ENCODE data around the gene EIF2S1. TPM values are rescaled to one million over a fixed set of nuclear protein-coding genes. Genes with fewer than 3 reads are reported as not detected.

The EIF2S1 gene
- total RNA-seq, 1 donor from 2014 or later = 80.1 TPM

DNA sequence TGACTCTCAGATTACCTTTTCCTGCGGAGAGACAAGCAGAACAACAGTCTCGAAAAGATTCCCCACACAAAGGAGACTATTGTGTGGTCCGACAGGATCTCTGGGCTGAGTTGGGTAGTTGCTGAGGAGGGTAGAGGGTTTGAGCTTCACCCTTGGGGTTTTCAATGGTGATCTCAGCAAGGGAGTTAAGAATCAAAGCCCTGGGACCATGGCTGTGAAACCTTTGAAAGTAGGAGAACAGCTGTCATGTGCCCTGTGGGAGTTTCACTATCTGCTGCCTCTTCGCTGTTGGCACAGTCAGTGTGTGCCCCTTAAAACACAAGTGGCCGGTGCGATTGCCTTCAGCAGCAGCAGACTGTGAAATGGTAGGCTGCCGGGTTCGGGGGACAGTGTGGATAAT, 66.0 kb downstream of the EIF2S1 start:
- no peak for ATAC-seq
- no peak overlapping the region for H3K4me3 ChIP-seq
- no peaks in the 10 kb centered on the region for H3K36me3 ChIP-seq
- TF ChIP-seq, protein P1, sequence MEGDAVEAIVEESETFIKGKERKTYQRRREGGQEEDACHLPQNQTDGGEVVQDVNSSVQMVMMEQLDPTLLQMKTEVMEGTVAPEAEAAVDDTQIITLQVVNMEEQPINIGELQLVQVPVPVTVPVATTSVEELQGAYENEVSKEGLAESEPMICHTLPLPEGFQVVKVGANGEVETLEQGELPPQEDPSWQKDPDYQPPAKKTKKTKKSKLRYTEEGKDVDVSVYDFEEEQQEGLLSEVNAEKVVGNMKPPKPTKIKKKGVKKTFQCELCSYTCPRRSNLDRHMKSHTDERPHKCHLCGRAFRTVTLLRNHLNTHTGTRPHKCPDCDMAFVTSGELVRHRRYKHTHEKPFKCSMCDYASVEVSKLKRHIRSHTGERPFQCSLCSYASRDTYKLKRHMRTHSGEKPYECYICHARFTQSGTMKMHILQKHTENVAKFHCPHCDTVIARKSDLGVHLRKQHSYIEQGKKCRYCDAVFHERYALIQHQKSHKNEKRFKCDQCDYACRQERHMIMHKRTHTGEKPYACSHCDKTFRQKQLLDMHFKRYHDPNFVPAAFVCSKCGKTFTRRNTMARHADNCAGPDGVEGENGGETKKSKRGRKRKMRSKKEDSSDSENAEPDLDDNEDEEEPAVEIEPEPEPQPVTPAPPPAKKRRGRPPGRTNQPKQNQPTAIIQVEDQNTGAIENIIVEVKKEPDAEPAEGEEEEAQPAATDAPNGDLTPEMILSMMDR (IDR thresholded peaks at IDR 0.05) = no peak
- no peak for DNase-seq
- H3K9me3 ChIP-seq = no peaks in the 10 kb centered on the region
- intact Hi-C loops (cut with DNase I) = loop anchor here (5.0 kb wide), 1 partner anchor 151 kb away; no protein-coding TSS in a partner anchor
- H3K27ac ChIP-seq = no peak overlapping the region
- peaks cover 7% of the 10 kb centered on the region for H3K27me3 ChIP-seq
- H3K4me1 ChIP-seq = no peaks in the 10 kb centered on the region

DNA sequence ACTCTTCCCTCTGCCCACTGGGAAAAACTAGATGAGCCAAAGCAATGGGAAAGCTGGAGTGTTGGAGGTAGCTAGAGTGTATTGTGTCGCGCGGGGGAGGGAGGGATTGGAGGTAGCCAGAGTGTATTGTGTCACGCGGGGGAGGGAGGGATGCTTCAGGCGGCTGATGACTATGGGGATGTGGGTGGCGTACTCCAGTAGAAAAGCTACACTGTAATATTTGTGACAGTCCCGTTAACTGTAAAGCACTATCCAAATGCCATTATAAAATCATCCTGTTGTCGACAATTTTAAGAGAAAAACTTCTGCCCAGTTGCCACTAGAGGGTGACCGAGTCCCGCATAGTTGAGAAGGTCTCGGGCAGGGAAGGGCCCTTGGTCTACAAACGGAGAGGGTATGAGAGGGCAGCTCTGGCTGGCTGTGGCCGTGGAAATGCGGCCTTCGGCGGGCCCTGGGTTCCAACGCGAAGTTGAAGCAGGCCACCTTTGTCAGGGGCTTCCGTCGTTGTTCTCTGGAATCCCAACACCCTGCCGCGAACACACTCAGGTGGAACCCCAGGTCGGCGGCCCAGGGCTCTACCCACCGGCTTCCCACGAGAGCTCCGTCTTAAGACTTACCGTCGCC, 67.0 kb downstream of the EIF2S1 start:
- H3K27me3 ChIP-seq = peaks cover 7% of the 10 kb centered on the region

DNA sequence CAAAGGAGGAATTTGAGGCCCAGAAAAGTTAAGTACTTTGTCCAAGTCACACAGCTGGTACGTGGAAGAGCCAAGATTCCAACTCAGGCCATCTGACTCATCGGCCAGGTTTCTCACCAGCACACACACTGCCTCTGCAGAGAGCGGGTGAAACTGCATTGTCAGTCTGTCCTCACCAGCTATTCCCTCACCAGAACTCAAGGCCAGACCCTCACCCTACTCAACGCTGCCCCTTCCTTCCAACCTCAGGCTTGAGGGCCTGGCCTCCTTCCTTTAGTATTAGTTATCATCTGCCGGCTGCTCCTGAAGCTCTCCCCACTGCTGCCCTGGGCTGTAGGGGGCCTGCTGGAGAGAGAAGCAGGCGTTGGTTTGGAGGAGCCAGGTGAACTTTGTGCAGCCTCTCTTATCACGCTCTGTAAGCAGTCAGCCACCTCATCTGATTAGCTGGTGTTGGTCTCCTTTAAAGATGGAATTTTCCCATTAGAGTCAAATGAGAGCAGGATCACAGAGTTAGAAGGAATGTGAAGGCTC, 68.4 kb downstream of the EIF2S1 start:
- Histone ChIP-seq H3K4me1 (no peaks in the 10 kb centered on the region), H3K9me3 (no peaks in the 10 kb centered on the region), H3K4me3 (no peak overlapping the region), H3K36me3 (no peaks in the 10 kb centered on the region), H3K27ac (no peak overlapping the region), H3K27me3 (peaks cover 7% of the 10 kb centered on the region)
- ATAC-seq (peak; percentile 40), DNase-seq (no peak)
- TF ChIP-seq, protein P1 (IDR thresholded peaks at IDR 0.05) = no peak
- intact Hi-C loops (cut with DNase I) = loop anchor here (5.0 kb wide), 1 partner anchor 149 kb away; no protein-coding TSS in a partner anchor

More for the DNA sequence above, 67.0 kb downstream of the EIF2S1 start:
- H3K4me3 ChIP-seq = no peak overlapping the region
- intact Hi-C loops (cut with DNase I) = loop anchor here (5.0 kb wide), 1 partner anchor 150 kb away; no protein-coding TSS in a partner anchor
- H3K36me3 ChIP-seq = no peaks in the 10 kb centered on the region
- TF ChIP-seq, protein P1 (IDR thresholded peaks at IDR 0.05) = peak; percentile 81
- H3K27ac ChIP-seq = no peak overlapping the region
- H3K9me3 ChIP-seq = no peaks in the 10 kb centered on the region
- peak; percentile 81 for DNase-seq
- ATAC-seq = peak; percentile 90
- H3K4me1 ChIP-seq = no peaks in the 10 kb centered on the region

DNA sequence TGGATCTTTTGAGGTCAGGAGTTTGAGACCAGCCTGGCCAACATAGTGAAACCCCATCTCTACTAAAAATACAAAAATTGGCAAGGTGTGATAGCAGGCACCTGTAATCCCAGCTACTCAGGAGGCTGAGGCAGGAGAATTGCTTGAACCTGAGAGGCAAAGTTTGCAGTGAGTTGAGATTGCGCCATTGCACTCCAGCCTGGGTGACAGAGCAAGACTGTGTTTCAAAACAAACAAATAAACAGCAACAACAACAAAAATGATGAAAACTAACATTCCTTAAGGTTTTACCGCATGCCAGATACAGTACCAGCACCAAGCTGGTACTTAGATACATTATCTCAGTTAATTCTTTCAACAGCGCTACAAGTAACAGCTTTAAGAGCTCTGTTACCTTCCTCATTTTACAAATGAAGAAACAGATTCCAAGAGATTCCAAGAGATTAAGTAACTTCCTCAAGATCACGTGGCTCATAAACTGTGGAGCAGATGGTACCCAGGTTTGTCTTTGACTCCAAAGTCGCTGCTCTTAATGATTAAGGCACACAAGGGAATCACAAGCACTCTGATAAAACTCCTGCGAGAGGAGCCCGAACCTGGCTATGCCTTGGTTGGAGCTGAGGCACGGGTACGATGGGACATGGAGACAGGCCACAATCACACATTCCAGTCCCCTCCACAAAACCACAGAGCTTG, 69.5 kb downstream of the EIF2S1 start:
- Histone ChIP-seq H3K36me3 (no peaks in the 10 kb centered on the region), H3K4me1 (no peaks in the 10 kb centered on the region), H3K4me3 (no peak overlapping the region), H3K27me3 (peaks cover 7% of the 10 kb centered on the region), H3K27ac (no peak overlapping the region), H3K9me3 (no peaks in the 10 kb centered on the region)
- DNase-seq (no peak), ATAC-seq (no peak)
- TF ChIP-seq, protein P1 (IDR thresholded peaks at IDR 0.05) = no peak
- intact Hi-C loops (cut with DNase I) = loop anchor here (5.0 kb wide), 1 partner anchor 148 kb away; no protein-coding TSS in a partner anchor

- Histone ChIP-seq H3K27ac (no peak overlapping the region), H3K36me3 (no peaks in the 10 kb centered on the region), H3K4me1 (no peaks in the 10 kb centered on the region), H3K27me3 (no peaks in the 10 kb centered on the region), H3K4me3 (no peak overlapping the region), H3K9me3 (no peaks in the 10 kb centered on the region)
- ATAC-seq (no peak), DNase-seq (no peak)
- intact Hi-C loops (cut with DNase I) = no loop called here
- TF ChIP-seq, protein P1 (IDR thresholded peaks at IDR 0.05) = no peak
These were observed 72.0 kb downstream of the EIF2S1 start for GRCh38 chr14:67432050-67432564.
